ENCODE results near the gene FGF22.

DNA sequence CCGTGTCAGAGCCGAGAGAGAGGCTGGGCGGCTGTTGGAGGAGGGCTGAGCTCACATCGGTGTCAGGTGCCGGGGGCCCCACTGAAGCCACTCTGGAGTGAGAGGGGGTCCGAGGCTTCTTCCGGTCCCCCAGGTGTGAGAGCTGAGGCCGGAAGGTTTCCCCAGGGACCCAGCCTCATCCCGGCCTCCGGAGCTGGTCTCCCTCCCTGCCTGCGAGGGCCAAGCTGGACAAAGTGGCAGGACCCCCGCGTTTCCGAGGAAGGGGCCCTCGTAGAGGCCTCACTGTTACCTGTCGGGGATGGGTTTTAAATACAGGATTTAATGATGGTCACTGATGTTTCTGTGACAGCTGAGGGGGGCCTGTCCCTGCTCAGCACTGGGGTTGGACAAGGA is 43.4 kb upstream of the FGF22 start:
- TF ChIP-seq, protein P1, sequence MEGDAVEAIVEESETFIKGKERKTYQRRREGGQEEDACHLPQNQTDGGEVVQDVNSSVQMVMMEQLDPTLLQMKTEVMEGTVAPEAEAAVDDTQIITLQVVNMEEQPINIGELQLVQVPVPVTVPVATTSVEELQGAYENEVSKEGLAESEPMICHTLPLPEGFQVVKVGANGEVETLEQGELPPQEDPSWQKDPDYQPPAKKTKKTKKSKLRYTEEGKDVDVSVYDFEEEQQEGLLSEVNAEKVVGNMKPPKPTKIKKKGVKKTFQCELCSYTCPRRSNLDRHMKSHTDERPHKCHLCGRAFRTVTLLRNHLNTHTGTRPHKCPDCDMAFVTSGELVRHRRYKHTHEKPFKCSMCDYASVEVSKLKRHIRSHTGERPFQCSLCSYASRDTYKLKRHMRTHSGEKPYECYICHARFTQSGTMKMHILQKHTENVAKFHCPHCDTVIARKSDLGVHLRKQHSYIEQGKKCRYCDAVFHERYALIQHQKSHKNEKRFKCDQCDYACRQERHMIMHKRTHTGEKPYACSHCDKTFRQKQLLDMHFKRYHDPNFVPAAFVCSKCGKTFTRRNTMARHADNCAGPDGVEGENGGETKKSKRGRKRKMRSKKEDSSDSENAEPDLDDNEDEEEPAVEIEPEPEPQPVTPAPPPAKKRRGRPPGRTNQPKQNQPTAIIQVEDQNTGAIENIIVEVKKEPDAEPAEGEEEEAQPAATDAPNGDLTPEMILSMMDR (IDR thresholded peaks at IDR 0.05; ENCODE audit: poor library complexity, severe bottlenecking) = no peak
- TF ChIP-seq SMC3 (conservative IDR thresholded peaks at IDR 0.05; ENCODE audit: poor library complexity) = no peak
- no peak for TF ChIP-seq MXI1 (conservative IDR thresholded peaks at IDR 0.05; ENCODE audit: poor library complexity, severe bottlenecking)
- no peak for TF ChIP-seq TAF1 (IDR thresholded peaks at IDR 0.05; ENCODE audit: low read depth)
- TF ChIP-seq POLR2AphosphoS5 (IDR thresholded peaks at IDR 0.05) = no peak
- TF ChIP-seq, protein P2, sequence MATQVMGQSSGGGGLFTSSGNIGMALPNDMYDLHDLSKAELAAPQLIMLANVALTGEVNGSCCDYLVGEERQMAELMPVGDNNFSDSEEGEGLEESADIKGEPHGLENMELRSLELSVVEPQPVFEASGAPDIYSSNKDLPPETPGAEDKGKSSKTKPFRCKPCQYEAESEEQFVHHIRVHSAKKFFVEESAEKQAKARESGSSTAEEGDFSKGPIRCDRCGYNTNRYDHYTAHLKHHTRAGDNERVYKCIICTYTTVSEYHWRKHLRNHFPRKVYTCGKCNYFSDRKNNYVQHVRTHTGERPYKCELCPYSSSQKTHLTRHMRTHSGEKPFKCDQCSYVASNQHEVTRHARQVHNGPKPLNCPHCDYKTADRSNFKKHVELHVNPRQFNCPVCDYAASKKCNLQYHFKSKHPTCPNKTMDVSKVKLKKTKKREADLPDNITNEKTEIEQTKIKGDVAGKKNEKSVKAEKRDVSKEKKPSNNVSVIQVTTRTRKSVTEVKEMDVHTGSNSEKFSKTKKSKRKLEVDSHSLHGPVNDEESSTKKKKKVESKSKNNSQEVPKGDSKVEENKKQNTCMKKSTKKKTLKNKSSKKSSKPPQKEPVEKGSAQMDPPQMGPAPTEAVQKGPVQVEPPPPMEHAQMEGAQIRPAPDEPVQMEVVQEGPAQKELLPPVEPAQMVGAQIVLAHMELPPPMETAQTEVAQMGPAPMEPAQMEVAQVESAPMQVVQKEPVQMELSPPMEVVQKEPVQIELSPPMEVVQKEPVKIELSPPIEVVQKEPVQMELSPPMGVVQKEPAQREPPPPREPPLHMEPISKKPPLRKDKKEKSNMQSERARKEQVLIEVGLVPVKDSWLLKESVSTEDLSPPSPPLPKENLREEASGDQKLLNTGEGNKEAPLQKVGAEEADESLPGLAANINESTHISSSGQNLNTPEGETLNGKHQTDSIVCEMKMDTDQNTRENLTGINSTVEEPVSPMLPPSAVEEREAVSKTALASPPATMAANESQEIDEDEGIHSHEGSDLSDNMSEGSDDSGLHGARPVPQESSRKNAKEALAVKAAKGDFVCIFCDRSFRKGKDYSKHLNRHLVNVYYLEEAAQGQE (IDR thresholded peaks at IDR 0.05; ENCODE audit: borderline replicate concordance) = no peak
- TF ChIP-seq EZH2 (IDR thresholded peaks at IDR 0.05; ENCODE audit: borderline replicate concordance, insufficient read depth, low read length, poor library complexity, severe bottlenecking) = no peak
